ENCODE results near the gene VEPH1.

- TF ChIP-seq CTCF (optimal IDR thresholded peaks at IDR 0.05 in 1 of 3, IDR thresholded peaks at IDR 0.05 in 1 of 3, conservative IDR thresholded peaks at IDR 0.05 in 1 of 3; ENCODE audit: extremely low read depth in 1 of 3, insufficient read depth in 2 of 3, low read length in 3 of 3) (no peak), EZH2 (IDR thresholded peaks at IDR 0.05; ENCODE audit: low read length) (no peak)
Measured at GRCh38 chr3:157441102-157441624, 62.1 kb downstream of the VEPH1 start.
